GM19455 (cell line): ENCODE data around the gene CRYL1.

Source experiments
- ATAC-seq: cut with Tn5 transposase; IDR thresholded peaks from one replicate; pipeline ENCODE4 v1.9.1; 2021; ENCODE audit not compliant: unreplicated experiment

The CRYL1 gene

DNA sequence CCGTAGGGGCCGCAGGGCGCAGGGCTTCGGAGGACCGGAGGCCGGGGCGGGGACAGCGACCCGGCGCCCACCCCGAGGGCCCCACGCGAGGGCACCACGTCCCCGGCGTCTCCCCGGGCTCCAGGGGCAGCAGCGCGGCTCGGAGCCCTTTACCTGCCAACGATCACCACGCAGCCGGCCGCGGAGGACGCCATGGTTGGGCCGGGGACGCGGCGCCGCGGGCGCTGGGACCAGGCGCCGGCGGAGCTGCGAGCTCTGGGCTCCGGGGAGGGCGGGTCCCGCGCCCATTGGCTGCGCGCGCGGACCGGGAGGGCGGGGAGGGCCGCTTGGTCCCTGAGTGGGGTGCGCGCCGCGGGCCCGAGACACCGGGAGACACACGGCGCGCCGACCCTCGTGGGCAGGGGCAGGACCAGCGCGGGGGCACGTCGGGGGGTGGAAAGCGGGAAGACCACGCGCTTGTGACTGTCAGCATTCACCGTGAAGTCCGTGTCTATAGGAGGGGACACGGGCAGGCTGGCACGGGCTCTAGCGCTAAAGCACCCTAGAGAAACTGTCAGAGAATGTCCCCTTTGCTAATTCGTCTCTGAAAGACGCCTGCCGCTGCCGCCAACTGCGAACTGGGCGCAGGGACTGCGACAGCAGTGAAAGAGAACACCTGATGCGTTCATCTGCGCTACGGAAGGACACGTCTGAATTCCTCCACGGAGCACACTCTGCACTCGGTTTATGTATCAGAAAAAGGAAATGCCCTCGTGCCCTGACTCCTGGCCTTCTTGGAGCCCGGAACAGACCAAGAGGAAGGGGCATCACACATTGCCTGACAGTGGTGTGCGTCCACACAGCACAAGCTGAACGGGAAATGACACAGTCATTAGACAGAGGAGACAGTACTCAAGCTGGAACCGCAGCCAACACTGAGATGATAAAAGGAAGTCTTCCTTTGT is at the start of gene CRYL1:
Gene CRYL1, minus strand, starts transcription at position 257 of the 944 bp plus-strand sequence. Its CDS starts 63 bp downstream, at position 194.
- ATAC-seq, result peak; percentile 77

DNA sequence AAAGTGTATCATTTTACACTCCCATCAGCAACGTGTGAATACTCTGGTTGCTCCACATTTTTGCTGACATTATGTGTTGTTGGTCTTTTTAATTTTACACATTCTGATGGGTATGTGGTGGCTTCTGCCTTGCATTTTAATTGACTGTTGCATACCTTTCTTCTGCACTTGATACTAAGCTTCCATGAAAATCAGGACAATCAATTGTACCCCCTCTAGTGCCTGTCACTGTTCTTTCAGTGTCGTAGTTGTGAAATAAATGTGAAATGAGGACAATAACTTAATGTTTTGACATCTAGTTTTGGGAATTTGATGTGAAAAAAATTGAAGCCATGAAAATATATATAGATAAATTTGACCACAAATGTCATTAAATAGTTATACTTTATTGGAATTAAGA is 48.0 kb upstream of the CRYL1 start:
- no peak for ATAC-seq

- no peak for ATAC-seq
Measured at GRCh38 chr13:20573186-20573585, 47.5 kb upstream of the CRYL1 start.

DNA sequence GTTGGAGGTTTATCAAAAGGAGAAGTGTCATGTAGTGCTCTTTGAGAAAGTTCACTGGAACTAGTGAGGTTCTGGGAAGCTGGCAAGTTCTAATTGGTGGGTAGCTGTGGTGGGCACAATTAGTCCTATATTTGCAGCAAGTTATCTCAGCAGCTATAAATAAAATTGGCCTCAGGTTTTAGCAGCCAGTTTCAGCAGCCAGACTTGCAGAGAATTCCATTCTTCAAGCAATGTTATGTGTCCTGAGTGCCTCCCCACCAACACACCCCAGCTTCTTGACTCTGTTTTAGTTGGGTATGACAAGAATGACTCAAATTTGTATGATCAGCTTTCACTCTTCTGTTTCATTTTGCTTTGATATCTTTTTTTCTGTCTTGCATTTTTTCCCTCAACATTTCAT is 46.0 kb upstream of the CRYL1 start:
- ATAC-seq, result no peak

- ATAC-seq, result no peak
Measured at GRCh38 chr13:20570517-20570916, 44.9 kb upstream of the CRYL1 start.

DNA sequence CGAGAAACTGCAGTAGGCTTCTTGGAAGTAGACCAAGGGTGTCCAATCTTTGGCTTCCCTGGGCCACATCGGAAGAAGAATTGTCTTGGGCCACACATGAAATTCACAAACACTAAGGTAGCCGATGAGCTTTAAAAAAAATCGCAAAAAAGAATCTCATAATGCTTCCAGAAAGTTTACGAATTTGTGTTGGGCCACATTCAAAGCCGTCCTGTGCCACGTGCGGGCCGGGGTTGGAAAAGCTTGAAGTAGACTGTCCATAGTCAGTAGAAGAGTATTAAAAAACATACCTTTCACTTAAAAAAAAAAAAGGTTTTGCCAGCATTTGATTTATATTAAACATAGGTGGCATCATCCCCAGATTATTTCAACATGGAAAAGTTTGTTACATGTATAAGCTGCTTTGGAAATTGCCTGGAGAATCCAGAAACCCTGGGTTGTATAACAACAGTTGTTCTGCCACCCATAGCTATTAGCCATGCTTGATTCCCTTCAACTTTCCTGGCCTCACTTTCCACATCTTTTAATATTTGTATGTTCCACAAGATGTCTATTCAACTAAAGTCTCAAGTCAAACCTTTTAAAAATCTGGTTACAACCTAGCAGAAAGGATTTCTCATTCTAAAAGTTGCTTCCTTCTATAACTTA is 42.3 kb upstream of the CRYL1 start:
- ATAC-seq, result no peak

- ATAC-seq, result peak; percentile 87
Measured at GRCh38 chr13:20566898-20567874, 41.5 kb upstream of the CRYL1 start, which contains the start of gene IFT88. Gene IFT88 (plus strand): TSS chr13:20567157. CDS start chr13:20574386, 7,229 bp downstream.

DNA sequence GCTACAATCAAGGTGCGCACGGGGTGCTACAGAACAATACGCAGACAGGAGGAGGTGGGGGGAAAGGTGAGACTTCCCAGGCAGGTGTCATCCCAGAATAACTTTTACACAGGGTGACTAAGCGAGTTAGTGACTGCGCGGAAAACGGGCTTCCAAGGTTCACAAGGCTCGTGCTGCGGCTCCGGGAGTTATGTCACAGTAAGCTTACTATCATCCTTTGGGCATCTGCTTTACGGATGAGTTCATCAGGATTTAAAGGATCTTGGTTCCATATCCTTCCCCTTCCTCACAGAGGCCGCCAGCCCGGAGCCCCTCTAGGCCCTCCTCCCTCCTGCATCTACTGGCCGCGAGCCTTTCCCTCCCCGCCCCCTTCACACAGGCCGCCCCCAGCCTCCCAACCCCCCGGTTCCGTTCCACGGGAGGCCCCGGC is 40.8 kb upstream of the CRYL1 start:
- peak; percentile 49 for ATAC-seq

DNA sequence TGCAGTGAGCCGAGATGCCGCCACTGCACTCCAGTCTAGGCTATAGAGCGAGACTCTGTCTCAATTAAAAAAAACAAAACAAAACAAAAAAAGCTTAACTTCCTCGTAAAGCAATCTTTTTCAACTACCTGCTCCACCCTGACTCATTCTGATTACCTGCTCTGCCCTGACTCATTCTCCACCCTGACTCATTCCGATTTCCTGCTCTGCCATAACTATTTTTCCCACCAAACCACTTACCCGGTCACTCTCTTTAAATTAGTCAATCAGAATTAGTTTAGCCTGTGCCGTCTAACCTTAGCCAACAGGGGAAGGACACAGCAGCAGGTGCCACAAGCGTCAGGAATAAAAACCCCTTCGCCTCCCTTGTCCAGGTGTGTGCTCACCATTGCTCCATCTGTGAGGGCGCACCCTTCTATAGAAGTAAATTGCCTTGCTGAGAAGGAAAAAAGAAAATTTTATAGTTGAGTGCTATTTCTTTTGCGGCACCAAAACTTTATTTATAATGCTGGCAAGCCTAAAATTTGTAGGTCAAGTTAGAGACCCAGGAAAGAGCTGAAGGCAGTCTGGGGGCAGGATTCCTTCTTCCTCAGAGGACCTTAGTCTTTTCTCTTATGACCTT is 39.6 kb upstream of the CRYL1 start:
- no peak for ATAC-seq

DNA sequence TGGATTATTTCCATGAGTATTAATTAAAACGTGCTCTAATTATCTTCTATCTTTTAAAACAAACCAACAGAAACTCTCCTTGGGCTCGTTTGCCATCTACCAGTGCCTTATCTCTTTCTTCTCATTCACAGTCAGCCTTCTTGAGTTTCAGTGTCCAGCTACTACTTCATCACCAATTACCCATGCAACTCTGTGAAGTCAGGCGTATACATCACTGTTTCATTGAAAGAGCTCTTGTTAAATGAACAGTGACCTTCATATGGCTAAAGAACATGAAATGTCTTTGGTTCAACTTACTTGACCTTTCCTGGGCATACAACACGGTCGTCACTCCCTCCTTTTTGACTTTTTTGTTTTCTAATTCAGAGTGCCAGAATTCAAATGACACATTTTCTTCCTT is 36.1 kb upstream of the CRYL1 start:
- ATAC-seq, result no peak

- no peak for ATAC-seq
Measured at GRCh38 chr13:20559659-20560356, 34.2 kb upstream of the CRYL1 start.

GRCh38 chr13:20558982-20559381 is 33.3 kb upstream of the CRYL1 start:
- ATAC-seq, result no peak

- no peak for ATAC-seq
Measured at GRCh38 chr13:20553311-20553710, 27.7 kb upstream of the CRYL1 start.

DNA sequence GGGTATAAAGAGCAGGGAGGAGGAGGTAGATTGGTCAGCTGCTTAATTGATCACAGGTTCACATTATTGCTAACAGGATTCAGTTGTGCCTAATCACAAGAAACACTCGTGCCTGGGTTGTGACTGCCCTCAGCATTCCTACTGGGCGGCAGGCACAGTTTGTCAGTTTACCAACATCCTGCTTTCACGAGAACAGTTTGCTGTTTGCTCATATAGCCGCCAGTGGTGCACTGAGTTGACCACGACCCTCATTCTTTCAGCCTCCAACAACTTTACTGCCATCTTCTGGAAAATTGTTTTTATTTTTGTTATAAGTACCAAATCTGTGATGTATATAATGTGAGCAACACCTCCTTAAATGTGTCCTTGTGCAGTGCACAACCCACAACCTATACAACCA is 25.1 kb upstream of the CRYL1 start:
- ATAC-seq, result no peak

DNA sequence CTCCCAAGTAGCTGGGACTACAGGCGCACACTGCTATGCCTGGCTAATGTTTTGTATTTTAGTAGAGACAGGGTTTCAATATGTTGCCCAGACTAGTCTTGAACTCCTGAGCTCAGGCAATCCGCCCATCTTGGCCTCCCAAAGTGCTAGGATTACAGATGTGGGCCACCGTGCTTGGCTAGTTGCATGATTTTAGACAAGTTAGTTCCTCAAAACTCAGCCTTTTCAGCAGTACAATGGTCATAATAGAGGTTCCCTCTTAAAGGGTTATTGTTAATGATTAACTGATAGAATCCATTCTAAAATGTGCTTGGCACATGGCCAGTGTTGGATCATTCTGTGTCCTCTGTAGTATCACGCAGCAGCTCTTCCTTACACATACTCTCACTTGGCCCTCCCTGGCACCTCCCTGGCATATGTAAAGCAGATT is 21.8 kb upstream of the CRYL1 start:
- ATAC-seq, result no peak

GRCh38 chr13:20546556-20546955 is 20.9 kb upstream of the CRYL1 start:
- ATAC-seq, result no peak

DNA sequence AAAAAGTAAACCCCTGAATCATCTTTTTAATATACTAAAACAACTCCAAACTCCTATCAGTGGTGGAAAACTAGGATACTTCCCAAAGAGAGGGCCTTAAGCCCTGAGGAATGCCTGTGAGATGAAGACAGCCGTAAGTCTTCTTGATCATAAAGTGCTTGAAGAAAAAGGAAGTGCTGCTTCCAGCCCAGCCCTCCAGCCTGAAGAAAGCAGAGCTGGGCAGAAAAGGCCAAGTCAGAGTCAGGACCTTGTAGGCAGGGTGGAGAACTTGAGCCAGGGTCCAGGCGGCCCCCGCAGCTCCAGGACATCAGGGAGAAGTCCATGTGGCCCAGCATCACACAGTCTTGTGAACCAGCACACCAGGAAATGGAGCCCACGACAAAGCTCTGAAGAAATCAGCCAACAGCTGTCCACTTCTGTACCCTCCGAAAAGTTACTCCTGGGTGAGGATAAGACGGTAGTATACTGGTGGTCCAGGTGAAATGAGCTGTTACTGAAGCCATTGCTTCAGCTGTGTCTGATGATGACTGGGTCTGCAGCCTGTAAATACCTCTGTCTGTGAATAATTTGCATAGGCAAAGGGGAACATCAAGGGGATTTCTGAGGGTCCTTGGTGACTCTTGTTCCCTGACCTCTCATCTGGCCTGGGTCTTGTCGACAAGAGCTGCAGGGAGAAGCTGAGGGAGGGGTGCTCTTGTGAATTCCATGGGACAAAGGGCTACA is 18.7 kb upstream of the CRYL1 start:
- no peak for ATAC-seq

GRCh38 chr13:20536992-20537391 is 11.3 kb upstream of the CRYL1 start:
- no peak for ATAC-seq

- no peak for ATAC-seq
Measured at GRCh38 chr13:20534038-20534608, 8.5 kb upstream of the CRYL1 start.
